GM23338 (cell line): ENCODE measurements around the gene FANCL. TPM values are rescaled to one million over a fixed set of nuclear protein-coding genes. Genes with fewer than 3 reads are reported as not detected.

ENCODE experiments used
- ATAC-seq: fragments of 200-7000 bp; cut with Tn5 transposase; 3 replicates; pipeline ENCODE4 v1.9.1; 2020
- DNase-seq: peaks from one replicate; pipeline ENCODE4 v3.0.0-alpha.2; 2015; ENCODE audit warnings: low spot score
- H2AFZ ChIP-seq: fragments of 200-600 bp; sonication (generic); 2 replicates; pipeline ENCODE4 v1.8.0; 2016; ENCODE audit warnings: antibody characterized with exemption, mild to moderate bottlenecking, moderate library complexity
- H3F3A ChIP-seq: fragments of 200-600 bp; sonication (generic); replicated peaks from 2 replicates; pipeline ENCODE4 v1.8.0; 2017; ENCODE audit warnings: antibody characterized with exemption, mixed run types, low read depth
- H3K27ac ChIP-seq: fragments of 200-600 bp; sonication (generic); 2 replicates; pipeline ENCODE4 v1.6.1; 2016; ENCODE audit warnings: low read depth
- H3K27me3 ChIP-seq: fragments of 200-600 bp; sonication (generic); 2 replicates; pipeline ENCODE4 v1.8.0; 2016; ENCODE audit warnings: mild to moderate bottlenecking, mixed run types, moderate library complexity; ENCODE audit not compliant: insufficient read depth
- H3K36me3 ChIP-seq: fragments of 200-600 bp; sonication (generic); 2 replicates; pipeline ENCODE4 v1.8.0; 2016; ENCODE audit warnings: mild to moderate bottlenecking; ENCODE audit not compliant: insufficient read depth
- H3K4me1 ChIP-seq: fragments of 200-600 bp; sonication (generic); 2 replicates; pipeline ENCODE4 v1.8.0; 2016; ENCODE audit warnings: mild to moderate bottlenecking, moderate library complexity; ENCODE audit not compliant: insufficient read depth
- H3K4me2 ChIP-seq: fragments of 200-600 bp; sonication (generic); 2 replicates; pipeline ENCODE4 v1.7.1; 2017; ENCODE audit warnings: mixed run types
- H3K4me3 ChIP-seq: fragments of 200-600 bp; sonication (generic); 2 replicates; pipeline ENCODE4 v1.6.1; 2016; ENCODE audit warnings: mixed run types
- H3K79me2 ChIP-seq: fragments of 200-600 bp; sonication (generic); replicated peaks from 2 replicates; pipeline ENCODE4 v1.8.0; 2017; ENCODE audit warnings: mild to moderate bottlenecking; ENCODE audit not compliant: insufficient read depth
- H3K9me2 ChIP-seq: fragments of 200-600 bp; sonication (generic); 2 replicates; pipeline ENCODE4 v1.8.0; 2017; ENCODE audit not compliant: insufficient read depth
- H4K20me1 ChIP-seq: fragments of 200-600 bp; sonication (generic); replicated peaks from 2 replicates; pipeline ENCODE4 v1.8.0; 2017; ENCODE audit warnings: mild to moderate bottlenecking; ENCODE audit not compliant: insufficient read depth
- H3K27ac Mint-ChIP-seq: 2 replicates; pipeline ENCODE4 v1.8.0; 2020; ENCODE audit warnings: inconsistent platforms, mild to moderate bottlenecking, moderate library complexity, mixed read lengths
- H3K27me3 Mint-ChIP-seq: 3 replicates; pipeline ENCODE4 v1.8.0; 2022; ENCODE audit warnings: low read depth, mild to moderate bottlenecking, moderate library complexity, mixed read lengths, inconsistent platforms; ENCODE audit not compliant: insufficient read depth, poor library complexity
- H3K36me3 Mint-ChIP-seq: 3 replicates; pipeline ENCODE4 v1.8.0; 2021; ENCODE audit warnings: low read depth, mild to moderate bottlenecking, inconsistent platforms, moderate library complexity, mixed read lengths
- H3K4me1 Mint-ChIP-seq: 3 replicates; pipeline ENCODE4 v1.8.0; 2020; ENCODE audit warnings: mild to moderate bottlenecking, inconsistent platforms, mixed read lengths
- H3K4me3 Mint-ChIP-seq: 3 replicates; pipeline ENCODE4 v1.8.0; 2021; ENCODE audit warnings: moderate library complexity, mild to moderate bottlenecking, inconsistent platforms, mixed read lengths
- H3K9me3 Mint-ChIP-seq: 3 replicates; pipeline ENCODE4 v1.8.0; 2020; ENCODE audit warnings: moderate library complexity, mild to moderate bottlenecking, inconsistent platforms, mixed read lengths
- CREB1 ChIP-seq: fragments of 250-450 bp; sonication (Bioruptor Pico); IDR thresholded peaks from 2 replicates; pipeline ENCODE4 v1.5.0; 2020; ENCODE audit warnings: low read depth, mild to moderate bottlenecking, moderate library complexity
- EZH2 ChIP-seq: fragments of 200-600 bp; sonication (generic); IDR thresholded peaks from one replicate; pipeline ENCODE4 v1.8.0; 2017; ENCODE audit warnings: antibody characterized with exemption, mild to moderate bottlenecking, low read depth; ENCODE audit not compliant: unreplicated experiment
- EZH2phosphoT487 ChIP-seq: fragments of 200-600 bp; sonication (generic); IDR thresholded peaks from one replicate; pipeline ENCODE4 v1.8.1; 2018; ENCODE audit warnings: antibody characterized with exemption; ENCODE audit not compliant: unreplicated experiment
- JUNB ChIP-seq: IDR thresholded peaks from one replicate; pipeline ENCODE4 v1.6.1; 2016; ENCODE audit warnings: antibody characterized with exemption; ENCODE audit not compliant: unreplicated experiment
- NANOG ChIP-seq: IDR thresholded peaks from 2 replicates; pipeline ENCODE4 v1.6.1; 2016; ENCODE audit warnings: antibody characterized with exemption, borderline replicate concordance
- POLR2AphosphoS5 ChIP-seq: IDR thresholded peaks from 2 replicates; pipeline ENCODE4 v1.6.1; 2016; ENCODE audit warnings: antibody characterized with exemption, low read depth
- STAT1 ChIP-seq: IDR thresholded peaks from one replicate; pipeline ENCODE4 v1.6.1; 2016; ENCODE audit warnings: antibody characterized with exemption; ENCODE audit not compliant: unreplicated experiment
- ZNF114 ChIP-seq: fragments of 250-450 bp; sonication (Bioruptor Pico); IDR thresholded peaks from 2 replicates; pipeline ENCODE4 v1.5.0; 2020; ENCODE audit warnings: mild to moderate bottlenecking, moderate library complexity
- ZNF331 ChIP-seq: fragments of 250-450 bp; sonication (Bioruptor Pico); IDR thresholded peaks from 2 replicates; pipeline ENCODE4 v1.5.0; 2020; ENCODE audit warnings: low read depth, mild to moderate bottlenecking, moderate library complexity
- ZNF462 ChIP-seq: fragments of 250-450 bp; sonication (Bioruptor Pico); IDR thresholded peaks from 2 replicates; pipeline ENCODE4 v1.5.0; 2020; ENCODE audit warnings: mild to moderate bottlenecking, moderate library complexity
- polyA plus RNA-seq: library from polyadenylated mRNA; unstranded; fragments of >200 nt; fragmentation: Nextera tagmentation; extraction: Ambion mirVana; gene quantifications from 2 replicates; pipeline ENCODE4 v1.2.1, GENCODE V29; 2016
- total RNA-seq: library from RNA; depleted of rRNA; stranded (reverse); fragments of >200 nt; shearing (Covaris generic); gene quantifications from 2 replicates; pipeline ENCODE4 v1.2.3, GENCODE V29; 2014
- TF ChIP-seq, protein P1 (sequence below), 2 experiments: fragments of 200-600 bp in 1 of 2; sonication (generic) in 1 of 2; conservative IDR thresholded peaks; 2 replicates each; pipeline versions ENCODE4 v1.5.1 to v1.6.1; 2016 to 2017; ENCODE audit warnings: antibody characterized with exemption in 2 of 2, low read depth in 2 of 2, mild to moderate bottlenecking in 2 of 2, moderate library complexity in 1 of 2
- TF ChIP-seq, protein P2 (sequence below): IDR thresholded peaks from 2 replicates; pipeline ENCODE4 v1.6.1; 2016; ENCODE audit warnings: antibody characterized with exemption
- TF ChIP-seq, protein P3 (sequence below): IDR thresholded peaks from one replicate; pipeline ENCODE4 v1.6.1; 2018; ENCODE audit warnings: antibody characterized with exemption; ENCODE audit not compliant: unreplicated experiment

FANCL gene
- total and polyA plus RNA-seq, 2 experiments from 2014 or later: 90.4 to 97.8 TPM

DNA sequence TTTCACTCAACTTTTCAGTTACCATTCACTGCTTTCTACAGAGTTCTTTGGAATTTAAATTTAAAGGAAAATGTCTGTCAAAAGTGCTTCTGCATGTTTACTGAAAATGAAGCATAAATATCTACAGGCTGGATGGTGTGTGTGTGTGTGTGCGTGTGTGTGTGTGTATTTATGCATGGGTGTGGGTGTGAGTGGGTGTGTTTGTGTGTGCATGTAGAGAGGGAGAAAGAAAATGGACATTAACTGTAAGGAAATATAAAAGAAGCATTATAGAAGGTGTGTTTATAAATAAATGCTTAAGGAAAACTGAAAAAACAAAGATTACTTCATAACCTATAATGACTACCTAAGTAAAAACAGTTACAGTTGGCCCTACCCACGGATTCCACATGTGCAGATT lies 43.2 kb downstream of the FANCL start:
- Histone ChIP-seq H3K4me3 (no peak overlapping the region), H3K27me3 (no peaks in the 10 kb centered on the region), H3K27ac (no peak overlapping the region), H3K79me2 (no peaks in the 10 kb centered on the region), H3K9me2 (no peaks in the 10 kb centered on the region), H3K4me2 (no peak overlapping the region), H3K36me3 (peaks cover 7% of the 10 kb centered on the region; the same call in 1 of the 2 replicates), H3F3A (no peaks in the 10 kb centered on the region), H2AFZ (no peak overlapping the region), H4K20me1 (no peaks in the 10 kb centered on the region), H3K4me1 (no peaks in the 10 kb centered on the region)
- no peaks in the 10 kb centered on the region for H3K4me1 Mint-ChIP-seq
- TF ChIP-seq NANOG (no peak), STAT1 (no peak), ZNF462 (no peak), JUNB (no peak), CREB1 (CRISPR knock-in tag) (no peak), POLR2AphosphoS5 (no peak), EZH2 (no peak), ZNF331 (CRISPR knock-in tag) (no peak), EZH2phosphoT487 (no peak), ZNF114 (CRISPR knock-in tag) (no peak)
- TF ChIP-seq, protein P1, sequence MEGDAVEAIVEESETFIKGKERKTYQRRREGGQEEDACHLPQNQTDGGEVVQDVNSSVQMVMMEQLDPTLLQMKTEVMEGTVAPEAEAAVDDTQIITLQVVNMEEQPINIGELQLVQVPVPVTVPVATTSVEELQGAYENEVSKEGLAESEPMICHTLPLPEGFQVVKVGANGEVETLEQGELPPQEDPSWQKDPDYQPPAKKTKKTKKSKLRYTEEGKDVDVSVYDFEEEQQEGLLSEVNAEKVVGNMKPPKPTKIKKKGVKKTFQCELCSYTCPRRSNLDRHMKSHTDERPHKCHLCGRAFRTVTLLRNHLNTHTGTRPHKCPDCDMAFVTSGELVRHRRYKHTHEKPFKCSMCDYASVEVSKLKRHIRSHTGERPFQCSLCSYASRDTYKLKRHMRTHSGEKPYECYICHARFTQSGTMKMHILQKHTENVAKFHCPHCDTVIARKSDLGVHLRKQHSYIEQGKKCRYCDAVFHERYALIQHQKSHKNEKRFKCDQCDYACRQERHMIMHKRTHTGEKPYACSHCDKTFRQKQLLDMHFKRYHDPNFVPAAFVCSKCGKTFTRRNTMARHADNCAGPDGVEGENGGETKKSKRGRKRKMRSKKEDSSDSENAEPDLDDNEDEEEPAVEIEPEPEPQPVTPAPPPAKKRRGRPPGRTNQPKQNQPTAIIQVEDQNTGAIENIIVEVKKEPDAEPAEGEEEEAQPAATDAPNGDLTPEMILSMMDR (conservative IDR thresholded peaks at IDR 0.05; ENCODE audit: low read depth in 2 of 2): no peak
- TF ChIP-seq, protein P2, sequence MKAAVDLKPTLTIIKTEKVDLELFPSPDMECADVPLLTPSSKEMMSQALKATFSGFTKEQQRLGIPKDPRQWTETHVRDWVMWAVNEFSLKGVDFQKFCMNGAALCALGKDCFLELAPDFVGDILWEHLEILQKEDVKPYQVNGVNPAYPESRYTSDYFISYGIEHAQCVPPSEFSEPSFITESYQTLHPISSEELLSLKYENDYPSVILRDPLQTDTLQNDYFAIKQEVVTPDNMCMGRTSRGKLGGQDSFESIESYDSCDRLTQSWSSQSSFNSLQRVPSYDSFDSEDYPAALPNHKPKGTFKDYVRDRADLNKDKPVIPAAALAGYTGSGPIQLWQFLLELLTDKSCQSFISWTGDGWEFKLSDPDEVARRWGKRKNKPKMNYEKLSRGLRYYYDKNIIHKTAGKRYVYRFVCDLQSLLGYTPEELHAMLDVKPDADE: no peak
- TF ChIP-seq, protein P3, sequence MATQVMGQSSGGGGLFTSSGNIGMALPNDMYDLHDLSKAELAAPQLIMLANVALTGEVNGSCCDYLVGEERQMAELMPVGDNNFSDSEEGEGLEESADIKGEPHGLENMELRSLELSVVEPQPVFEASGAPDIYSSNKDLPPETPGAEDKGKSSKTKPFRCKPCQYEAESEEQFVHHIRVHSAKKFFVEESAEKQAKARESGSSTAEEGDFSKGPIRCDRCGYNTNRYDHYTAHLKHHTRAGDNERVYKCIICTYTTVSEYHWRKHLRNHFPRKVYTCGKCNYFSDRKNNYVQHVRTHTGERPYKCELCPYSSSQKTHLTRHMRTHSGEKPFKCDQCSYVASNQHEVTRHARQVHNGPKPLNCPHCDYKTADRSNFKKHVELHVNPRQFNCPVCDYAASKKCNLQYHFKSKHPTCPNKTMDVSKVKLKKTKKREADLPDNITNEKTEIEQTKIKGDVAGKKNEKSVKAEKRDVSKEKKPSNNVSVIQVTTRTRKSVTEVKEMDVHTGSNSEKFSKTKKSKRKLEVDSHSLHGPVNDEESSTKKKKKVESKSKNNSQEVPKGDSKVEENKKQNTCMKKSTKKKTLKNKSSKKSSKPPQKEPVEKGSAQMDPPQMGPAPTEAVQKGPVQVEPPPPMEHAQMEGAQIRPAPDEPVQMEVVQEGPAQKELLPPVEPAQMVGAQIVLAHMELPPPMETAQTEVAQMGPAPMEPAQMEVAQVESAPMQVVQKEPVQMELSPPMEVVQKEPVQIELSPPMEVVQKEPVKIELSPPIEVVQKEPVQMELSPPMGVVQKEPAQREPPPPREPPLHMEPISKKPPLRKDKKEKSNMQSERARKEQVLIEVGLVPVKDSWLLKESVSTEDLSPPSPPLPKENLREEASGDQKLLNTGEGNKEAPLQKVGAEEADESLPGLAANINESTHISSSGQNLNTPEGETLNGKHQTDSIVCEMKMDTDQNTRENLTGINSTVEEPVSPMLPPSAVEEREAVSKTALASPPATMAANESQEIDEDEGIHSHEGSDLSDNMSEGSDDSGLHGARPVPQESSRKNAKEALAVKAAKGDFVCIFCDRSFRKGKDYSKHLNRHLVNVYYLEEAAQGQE: no peak
- H3K36me3 Mint-ChIP-seq: peaks cover 17% of the 10 kb centered on the region; the same call in 2 of the 3 replicates
- ATAC-seq (no peak), DNase-seq (no peak)
- H3K27ac Mint-ChIP-seq: no peak overlapping the region
- H3K27me3 Mint-ChIP-seq: no peaks in the 10 kb centered on the region
- H3K4me3 Mint-ChIP-seq: no peak overlapping the region
- H3K9me3 Mint-ChIP-seq: no peaks in the 10 kb centered on the region
